ENCODE results near the gene MTG2.

Gene MTG2

DNA sequence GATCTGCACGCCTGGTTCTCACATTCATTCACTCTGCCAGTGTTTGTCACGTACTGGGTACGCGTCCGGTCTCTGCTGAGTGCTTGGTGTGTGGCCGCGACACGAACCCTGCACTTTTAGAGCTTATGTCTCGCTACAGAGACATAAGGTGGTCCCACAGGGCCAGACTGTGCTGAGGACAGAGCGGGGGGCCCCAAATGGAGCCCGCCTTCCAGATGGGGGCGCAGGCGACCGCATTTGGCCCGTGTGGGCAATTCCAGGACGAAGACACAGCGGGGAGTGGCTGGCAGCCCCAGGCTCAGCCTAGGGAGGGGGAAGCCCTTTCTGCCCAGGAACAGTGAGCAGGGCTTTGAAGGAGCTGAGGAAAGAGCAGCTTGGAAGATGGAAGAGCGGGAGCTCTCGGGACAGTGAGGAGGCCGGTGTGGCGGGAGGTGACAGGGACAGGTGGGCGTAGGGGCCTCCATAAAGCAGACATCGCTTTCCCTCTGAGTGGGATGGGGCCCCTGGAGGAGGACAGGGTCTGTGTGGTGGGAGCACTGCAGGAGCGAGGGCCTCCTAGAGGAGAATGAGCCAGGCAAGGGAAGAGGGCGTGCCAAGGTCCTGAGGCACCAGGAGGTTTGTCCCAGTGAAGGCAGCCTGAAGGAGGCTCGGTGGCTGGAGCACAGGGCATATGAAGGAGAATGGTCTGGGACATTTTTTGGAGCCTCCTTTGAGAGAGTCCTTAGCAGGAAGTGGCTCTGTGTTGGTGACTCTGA is 7.8 kb upstream of the MTG2 start:
- H3K9me3 ChIP-seq (ENCODE audit: control insufficient read depth, insufficient read depth, low read depth, low read length), result no peaks in the 10 kb centered on the region
- H3K4me1 ChIP-seq (ENCODE audit: control insufficient read depth, insufficient read depth, low read length), result no peaks in the 10 kb centered on the region
- H3K36me3 ChIP-seq (ENCODE audit: control insufficient read depth in 2 of 2, insufficient read depth in 1 of 2, low read length in 2 of 2), result peaks cover 0 to 32% of the 10 kb centered on the region in 2 experiments; a peak in 2 of 3 replicates
- H3K27ac ChIP-seq (ENCODE audit: extremely low read depth, low read depth, low read length), result no peak overlapping the region
- ChIA-PET CTCF (no interaction called here), POLR2A (no interaction called here)
- no peak overlapping the region for H3K4me3 ChIP-seq (ENCODE audit: low read depth, low read length)
- TF ChIP-seq ZNF548 (tag by site-specific recombination; IDR thresholded peaks at IDR 0.05) (no peak), ZNF433 (tag by site-specific recombination; IDR thresholded peaks at IDR 0.05; ENCODE audit: low read depth) (no peak), ZFHX2 (tag by site-specific recombination; conservative IDR thresholded peaks at IDR 0.05) (peak; percentile 41), ZBTB20 (tag by site-specific recombination; IDR thresholded peaks at IDR 0.05) (no peak), EGR2 (tag by site-specific recombination; IDR thresholded peaks at IDR 0.05; ENCODE audit: low read depth) (0 out of 2 replicates have a peak, but pooled peaks have one; percentile 27), ZNF623 (tag by site-specific recombination; IDR thresholded peaks at IDR 0.05) (peak; percentile 93), SP3 (tag by site-specific recombination; IDR thresholded peaks at IDR 0.05) (no peak)
- TF ChIP-seq, protein P1, sequence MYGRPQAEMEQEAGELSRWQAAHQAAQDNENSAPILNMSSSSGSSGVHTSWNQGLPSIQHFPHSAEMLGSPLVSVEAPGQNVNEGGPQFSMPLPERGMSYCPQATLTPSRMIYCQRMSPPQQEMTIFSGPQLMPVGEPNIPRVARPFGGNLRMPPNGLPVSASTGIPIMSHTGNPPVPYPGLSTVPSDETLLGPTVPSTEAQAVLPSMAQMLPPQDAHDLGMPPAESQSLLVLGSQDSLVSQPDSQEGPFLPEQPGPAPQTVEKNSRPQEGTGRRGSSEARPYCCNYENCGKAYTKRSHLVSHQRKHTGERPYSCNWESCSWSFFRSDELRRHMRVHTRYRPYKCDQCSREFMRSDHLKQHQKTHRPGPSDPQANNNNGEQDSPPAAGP (tag by site-specific recombination; IDR thresholded peaks at IDR 0.05), result no peak

DNA sequence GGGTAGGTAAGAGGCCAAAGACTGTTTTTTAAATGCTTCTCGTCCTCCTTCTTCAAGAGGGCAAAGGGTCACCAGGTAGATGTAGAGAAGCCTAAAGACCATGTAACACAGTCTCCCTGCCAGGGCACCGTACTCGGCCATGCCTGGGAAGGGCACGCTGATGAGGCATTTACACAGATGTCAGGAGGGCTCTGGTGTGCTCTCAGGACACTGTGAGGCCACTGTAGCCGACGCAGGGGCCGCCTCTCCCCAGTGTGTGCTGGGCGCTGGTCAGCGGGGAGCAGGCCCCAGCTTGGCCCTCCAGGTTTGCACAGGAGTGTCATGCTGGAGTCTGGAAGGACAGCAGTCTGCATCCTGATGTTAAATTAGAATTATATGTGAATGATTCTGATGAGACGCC is 7.1 kb upstream of the MTG2 start:
- ChIA-PET POLR2A (no interaction called here), CTCF (no interaction called here)
- H3K4me3 ChIP-seq (ENCODE audit: low read depth, low read length), result no peak overlapping the region
- H3K4me1 ChIP-seq (ENCODE audit: control insufficient read depth, insufficient read depth, low read length), result no peaks in the 10 kb centered on the region
- TF ChIP-seq, protein P2, sequence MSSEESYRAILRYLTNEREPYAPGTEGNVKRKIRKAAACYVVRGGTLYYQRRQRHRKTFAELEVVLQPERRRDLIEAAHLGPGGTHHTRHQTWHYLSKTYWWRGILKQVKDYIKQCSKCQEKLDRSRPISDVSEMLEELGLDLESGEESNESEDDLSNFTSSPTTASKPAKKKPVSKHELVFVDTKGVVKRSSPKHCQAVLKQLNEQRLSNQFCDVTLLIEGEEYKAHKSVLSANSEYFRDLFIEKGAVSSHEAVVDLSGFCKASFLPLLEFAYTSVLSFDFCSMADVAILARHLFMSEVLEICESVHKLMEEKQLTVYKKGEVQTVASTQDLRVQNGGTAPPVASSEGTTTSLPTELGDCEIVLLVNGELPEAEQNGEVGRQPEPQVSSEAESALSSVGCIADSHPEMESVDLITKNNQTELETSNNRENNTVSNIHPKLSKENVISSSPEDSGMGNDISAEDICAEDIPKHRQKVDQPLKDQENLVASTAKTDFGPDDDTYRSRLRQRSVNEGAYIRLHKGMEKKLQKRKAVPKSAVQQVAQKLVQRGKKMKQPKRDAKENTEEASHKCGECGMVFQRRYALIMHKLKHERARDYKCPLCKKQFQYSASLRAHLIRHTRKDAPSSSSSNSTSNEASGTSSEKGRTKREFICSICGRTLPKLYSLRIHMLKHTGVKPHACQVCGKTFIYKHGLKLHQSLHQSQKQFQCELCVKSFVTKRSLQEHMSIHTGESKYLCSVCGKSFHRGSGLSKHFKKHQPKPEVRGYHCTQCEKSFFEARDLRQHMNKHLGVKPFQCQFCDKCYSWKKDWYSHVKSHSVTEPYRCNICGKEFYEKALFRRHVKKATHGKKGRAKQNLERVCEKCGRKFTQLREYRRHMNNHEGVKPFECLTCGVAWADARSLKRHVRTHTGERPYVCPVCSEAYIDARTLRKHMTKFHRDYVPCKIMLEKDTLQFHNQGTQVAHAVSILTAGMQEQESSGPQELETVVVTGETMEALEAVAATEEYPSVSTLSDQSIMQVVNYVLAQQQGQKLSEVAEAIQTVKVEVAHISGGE (tag by site-specific recombination; conservative IDR thresholded peaks at IDR 0.05; ENCODE audit: low read depth), result no peak
- TF ChIP-seq ZNF146 (tag by site-specific recombination; IDR thresholded peaks at IDR 0.05) (no peak), ZNF335 (tag by site-specific recombination; conservative IDR thresholded peaks at IDR 0.05) (no peak), ZEB2 (tag by site-specific recombination; IDR thresholded peaks at IDR 0.05) (no peak), ZNF610 (tag by site-specific recombination; IDR thresholded peaks at IDR 0.05; ENCODE audit: borderline replicate concordance) (no peak), ZSCAN16 (tag by site-specific recombination; IDR thresholded peaks at IDR 0.05) (no peak), ZNF521 (tag by site-specific recombination; IDR thresholded peaks at IDR 0.05) (no peak)
- TF ChIP-seq, protein P3, sequence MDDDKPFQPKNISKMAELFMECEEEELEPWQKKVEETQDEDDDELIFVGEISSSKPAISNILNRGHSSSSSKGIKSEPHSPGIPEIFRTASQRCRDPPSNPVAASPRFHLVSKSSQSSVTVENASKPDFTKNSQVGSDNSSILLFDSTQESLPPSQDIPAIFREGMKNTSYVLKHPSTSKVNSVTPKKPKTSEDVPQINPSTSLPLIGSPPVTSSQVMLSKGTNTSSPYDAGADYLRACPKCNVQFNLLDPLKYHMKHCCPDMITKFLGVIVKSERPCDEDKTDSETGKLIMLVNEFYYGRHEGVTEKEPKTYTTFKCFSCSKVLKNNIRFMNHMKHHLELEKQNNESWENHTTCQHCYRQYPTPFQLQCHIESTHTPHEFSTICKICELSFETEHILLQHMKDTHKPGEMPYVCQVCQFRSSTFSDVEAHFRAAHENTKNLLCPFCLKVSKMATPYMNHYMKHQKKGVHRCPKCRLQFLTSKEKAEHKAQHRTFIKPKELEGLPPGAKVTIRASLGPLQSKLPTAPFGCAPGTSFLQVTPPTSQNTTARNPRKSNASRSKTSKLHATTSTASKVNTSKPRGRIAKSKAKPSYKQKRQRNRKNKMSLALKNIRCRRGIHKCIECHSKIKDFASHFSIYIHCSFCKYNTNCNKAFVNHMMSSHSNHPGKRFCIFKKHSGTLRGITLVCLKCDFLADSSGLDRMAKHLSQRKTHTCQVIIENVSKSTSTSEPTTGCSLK (tag by site-specific recombination; IDR thresholded peaks at IDR 0.05), result no peak
- TF ChIP-seq, protein P4, sequence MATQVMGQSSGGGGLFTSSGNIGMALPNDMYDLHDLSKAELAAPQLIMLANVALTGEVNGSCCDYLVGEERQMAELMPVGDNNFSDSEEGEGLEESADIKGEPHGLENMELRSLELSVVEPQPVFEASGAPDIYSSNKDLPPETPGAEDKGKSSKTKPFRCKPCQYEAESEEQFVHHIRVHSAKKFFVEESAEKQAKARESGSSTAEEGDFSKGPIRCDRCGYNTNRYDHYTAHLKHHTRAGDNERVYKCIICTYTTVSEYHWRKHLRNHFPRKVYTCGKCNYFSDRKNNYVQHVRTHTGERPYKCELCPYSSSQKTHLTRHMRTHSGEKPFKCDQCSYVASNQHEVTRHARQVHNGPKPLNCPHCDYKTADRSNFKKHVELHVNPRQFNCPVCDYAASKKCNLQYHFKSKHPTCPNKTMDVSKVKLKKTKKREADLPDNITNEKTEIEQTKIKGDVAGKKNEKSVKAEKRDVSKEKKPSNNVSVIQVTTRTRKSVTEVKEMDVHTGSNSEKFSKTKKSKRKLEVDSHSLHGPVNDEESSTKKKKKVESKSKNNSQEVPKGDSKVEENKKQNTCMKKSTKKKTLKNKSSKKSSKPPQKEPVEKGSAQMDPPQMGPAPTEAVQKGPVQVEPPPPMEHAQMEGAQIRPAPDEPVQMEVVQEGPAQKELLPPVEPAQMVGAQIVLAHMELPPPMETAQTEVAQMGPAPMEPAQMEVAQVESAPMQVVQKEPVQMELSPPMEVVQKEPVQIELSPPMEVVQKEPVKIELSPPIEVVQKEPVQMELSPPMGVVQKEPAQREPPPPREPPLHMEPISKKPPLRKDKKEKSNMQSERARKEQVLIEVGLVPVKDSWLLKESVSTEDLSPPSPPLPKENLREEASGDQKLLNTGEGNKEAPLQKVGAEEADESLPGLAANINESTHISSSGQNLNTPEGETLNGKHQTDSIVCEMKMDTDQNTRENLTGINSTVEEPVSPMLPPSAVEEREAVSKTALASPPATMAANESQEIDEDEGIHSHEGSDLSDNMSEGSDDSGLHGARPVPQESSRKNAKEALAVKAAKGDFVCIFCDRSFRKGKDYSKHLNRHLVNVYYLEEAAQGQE (tag by site-specific recombination; IDR thresholded peaks at IDR 0.05), result no peak
- H3K36me3 ChIP-seq (ENCODE audit: control insufficient read depth in 2 of 2, insufficient read depth in 1 of 2, low read length in 2 of 2), result peaks cover 0 to 32% of the 10 kb centered on the region in 2 experiments; a peak in 2 of 3 replicates
- no peak overlapping the region for H3K27ac ChIP-seq (ENCODE audit: extremely low read depth, low read depth, low read length)
- no peaks in the 10 kb centered on the region for H3K9me3 ChIP-seq (ENCODE audit: control insufficient read depth, insufficient read depth, low read depth, low read length)
